Aorta (tissue), 5 donors: ENCODE results near the gene DUSP1. TPM values are rescaled to one million over a fixed set of nuclear protein-coding genes. Genes with fewer than 3 reads are reported as not detected.
"Not testable (repeated sequence)": the region's sequence is repeated elsewhere in the genome, so short reads cannot be mapped to it uniquely, and the experiment has no call there.

Source experiments
- ATAC-seq: fragments of 200-7000 bp; cut with Tn5 transposase; one replicate; pipeline ENCODE4 v1.9.1; 2022; ENCODE audit warnings: moderate library complexity; ENCODE audit not compliant: low FRiP score
- DNase-seq, 2 donors: peaks; one replicate each; pipeline ENCODE4 v3.0.0-alpha.2; 2020
- H3K27ac ChIP-seq, 2 donors: one replicate each; pipeline ENCODE4 v1.5.1; 2013; ENCODE audit warnings: low read length in 2 of 2, mild to moderate bottlenecking in 2 of 2, moderate library complexity in 2 of 2, control low read depth in 1 of 2, inconsistent platforms in 1 of 2, low read depth in 1 of 2
- H3K27me3 ChIP-seq, 2 donors: one replicate each; pipeline ENCODE4 v1.6.1; 2013; ENCODE audit warnings: control low read depth in 1 of 2, low read length in 1 of 2, mild to moderate bottlenecking in 1 of 2, moderate library complexity in 1 of 2; ENCODE audit not compliant: insufficient read depth in 2 of 2, control insufficient read depth in 1 of 2
- H3K36me3 ChIP-seq, 2 donors: one replicate each; pipeline ENCODE4 v1.6.1; 2013; ENCODE audit warnings: control low read depth in 1 of 2, low read length in 1 of 2, mild to moderate bottlenecking in 1 of 2; ENCODE audit not compliant: insufficient read depth in 2 of 2, control insufficient read depth in 1 of 2
- H3K4me1 ChIP-seq, 2 donors: one replicate each; pipeline ENCODE4 v1.6.1; 2013; ENCODE audit warnings: low read length in 2 of 2, control low read depth in 1 of 2, mild to moderate bottlenecking in 1 of 2, moderate library complexity in 1 of 2; ENCODE audit not compliant: insufficient read depth in 2 of 2, control insufficient read depth in 1 of 2
- H3K4me3 ChIP-seq, 2 donors: one replicate each; pipeline ENCODE4 v1.5.1; 2013; ENCODE audit warnings: low read length in 2 of 2, control low read depth in 1 of 2, mild to moderate bottlenecking in 1 of 2
- H3K9me3 ChIP-seq: one replicate; pipeline ENCODE4 v1.6.1; 2013; ENCODE audit warnings: mild to moderate bottlenecking, low read length; ENCODE audit not compliant: control insufficient read depth
- WGBS, 2 donors: extraction: QIAGEN DNeasy Blood & Tissue Kit; methylation state at CpG; one replicate each; pipeline ENCODE4 v1.1.7; 2013; 5-methylcytosine and 5-hydroxymethylcytosine counted together
- intact Hi-C, 2 donors: fragments of 100-400 bp; cut with DNase I; formaldehyde crosslinking; loops; one replicate each; pipeline versions ENCODE4 v1.14.2 to v1.15.0; 2022
- long read RNA-seq, 2 donors: library from polyadenylated mRNA; unstranded; transcript quantifications; one replicate each; pipeline ENCODE4 v2.0.0, GENCODE V29; 2020 to 2021
- polyA plus RNA-seq, 2 donors: library from polyadenylated mRNA; stranded (reverse); fragments of 200-250 nt; gene quantifications; one replicate each; pipeline ENCODE4 v1.2.3, GENCODE V29; 2013
- total RNA-seq, 2 donors: library from RNA; stranded (reverse); fragmentation: NEBNext Ultra II Directional; extraction: Animal tissue kit (Norgen Biotek cat#: 25700); gene quantifications; one replicate each; pipeline ENCODE4 v1.2.1, GENCODE V29; 2021
- donor health status: healthy with polysubstance abuse.
- donor health status: Bipolar disorder and iron deficiency.
- donor health status: DM: no; HTN: no; CAD: no.
- donor health status: DM: no; HTN: no; CAD: no.
- donor health status: DM: yes; HTN: yes; CAD: no.

Gene DUSP1, protein sequence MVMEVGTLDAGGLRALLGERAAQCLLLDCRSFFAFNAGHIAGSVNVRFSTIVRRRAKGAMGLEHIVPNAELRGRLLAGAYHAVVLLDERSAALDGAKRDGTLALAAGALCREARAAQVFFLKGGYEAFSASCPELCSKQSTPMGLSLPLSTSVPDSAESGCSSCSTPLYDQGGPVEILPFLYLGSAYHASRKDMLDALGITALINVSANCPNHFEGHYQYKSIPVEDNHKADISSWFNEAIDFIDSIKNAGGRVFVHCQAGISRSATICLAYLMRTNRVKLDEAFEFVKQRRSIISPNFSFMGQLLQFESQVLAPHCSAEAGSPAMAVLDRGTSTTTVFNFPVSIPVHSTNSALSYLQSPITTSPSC
- total RNA-seq, result 1,000 to 10,000 TPM in 1 of 2 donors, 100 to 1,000 TPM in 1; 293 to 1,994 TPM
- 100 to 1,000 TPM; 178 to 515 TPM for polyA plus RNA-seq
- long read RNA-seq, donor 1, transcript DUSP1-201 (4 exons, 2,019 nt), result major isoform, 1,027 of 1,426 reads
- long read RNA-seq, donor 1, partial matches to known transcripts, result 124 of 1,426 reads
- long read RNA-seq, donor 1, other reads (novel, unspliced or antisense), result 275 of 1,426 reads
- long read RNA-seq, donor 2, transcript DUSP1-201 (4 exons, 2,019 nt), result major isoform, 228 of 277 reads
- long read RNA-seq, donor 2, partial matches to known transcripts, result 13 of 277 reads
- long read RNA-seq, donor 2, other reads (novel, unspliced or antisense), result 36 of 277 reads

DNA sequence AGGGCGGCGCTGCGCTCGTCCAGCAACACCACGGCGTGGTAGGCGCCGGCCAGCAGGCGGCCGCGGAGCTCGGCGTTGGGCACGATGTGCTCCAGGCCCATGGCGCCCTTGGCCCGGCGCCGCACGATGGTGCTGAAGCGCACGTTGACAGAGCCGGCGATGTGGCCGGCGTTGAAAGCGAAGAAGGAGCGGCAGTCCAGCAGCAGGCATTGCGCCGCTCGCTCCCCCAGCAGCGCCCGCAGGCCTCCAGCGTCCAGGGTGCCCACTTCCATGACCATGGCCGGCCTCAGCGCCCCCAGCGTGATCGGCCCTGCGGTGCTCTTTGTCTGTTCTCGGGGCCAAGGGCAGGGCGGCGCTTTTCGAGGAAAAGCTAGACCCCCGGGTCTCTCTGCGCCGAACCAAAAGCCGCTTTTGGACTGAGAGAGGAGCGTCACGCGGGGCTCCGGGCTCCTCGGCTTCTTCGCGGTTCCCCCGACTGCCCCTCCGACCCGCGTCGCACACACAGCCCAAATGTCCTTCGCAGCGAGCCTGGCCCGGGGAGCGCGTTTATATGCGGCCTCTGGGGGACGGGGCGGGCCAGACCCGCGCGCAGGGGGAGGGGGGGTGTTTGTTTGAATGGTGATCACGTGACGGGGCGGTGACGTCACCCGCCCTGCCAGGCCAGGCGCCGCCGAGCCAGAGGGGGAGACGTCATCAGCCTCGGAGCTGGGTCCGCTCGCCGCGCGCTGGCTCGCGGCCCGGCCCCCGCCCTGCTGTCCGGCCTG is at the start of gene DUSP1:
TSS of gene DUSP1 (minus strand) at position 521 of the 764 bp plus-strand sequence. CDS start at position 278, 243 bp downstream.
- H3K4me3 ChIP-seq, result peak within 1 kb of the TSS; percentile 78 to 100
- H3K36me3 ChIP-seq, result peaks cover 6 to 15% of the 10 kb centered on the region in 2 donors
- intact Hi-C loops, result loop anchor here (1.0 to 5.0 kb wide), 5 partner anchors 101 to 187 kb away; no protein-coding TSS in a partner anchor
- WGBS, 2 donors, result 0% methylated on average over 73 to 89 of the region's 89 CpGs
- no peaks in the 10 kb centered on the region for H3K4me1 ChIP-seq
- peak; percentile 100 for DNase-seq
- no peaks in the 10 kb centered on the region for H3K9me3 ChIP-seq
- ATAC-seq, result peak; percentile 82
- no peaks in the 10 kb centered on the region for H3K27me3 ChIP-seq
- H3K27ac ChIP-seq, result peak within 1 kb of the TSS; percentile 83 to 100

DNA sequence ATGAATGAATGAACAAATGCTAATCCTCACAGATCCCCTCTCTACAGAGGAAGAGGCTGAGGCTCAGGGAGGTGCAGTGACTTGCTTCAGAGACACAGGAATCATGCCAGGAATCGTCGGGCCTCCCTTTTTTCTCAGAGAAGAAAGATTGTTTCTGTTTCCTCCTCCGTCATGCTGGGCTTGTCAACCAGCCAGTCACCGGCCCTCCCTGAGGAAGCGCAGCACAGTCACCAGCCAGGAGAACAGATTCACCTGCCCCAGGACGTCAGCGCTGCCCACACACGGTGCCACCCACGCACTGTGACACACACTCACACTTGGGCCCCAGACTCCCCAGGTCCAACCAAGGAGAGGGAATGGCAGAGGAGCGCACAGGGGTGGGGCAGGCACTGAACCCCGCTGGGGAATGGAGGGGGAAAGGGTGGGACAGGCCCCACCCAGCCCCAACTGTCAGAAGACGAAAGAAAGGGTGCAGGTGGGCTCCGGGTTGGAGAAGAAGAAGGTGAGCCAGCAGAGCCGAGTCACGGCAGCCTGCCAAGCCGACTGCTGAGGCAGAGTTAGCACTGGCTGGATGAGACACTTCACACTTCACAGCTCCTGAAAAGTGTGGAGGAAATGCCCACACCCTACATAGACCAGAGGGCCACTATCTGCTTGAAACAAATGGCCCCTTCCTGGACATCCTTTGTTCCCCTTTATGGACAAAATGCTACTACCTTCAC is 49.2 kb upstream of the DUSP1 start:
- Histone ChIP-seq H3K36me3 (no peaks in the 10 kb centered on the region), H3K4me1 (no peaks in the 10 kb centered on the region), H3K27ac (no peak overlapping the region), H3K9me3 (no peaks in the 10 kb centered on the region), H3K4me3 (no peak overlapping the region), H3K27me3 (no peaks in the 10 kb centered on the region)
- ATAC-seq (no peak), DNase-seq (peak in 1 of 2 donors; percentile 78)
- 49 to 52% methylated on average over 16 of the region's 16 CpGs for WGBS, 2 donors
- intact Hi-C loops, result no loop called here

DNA sequence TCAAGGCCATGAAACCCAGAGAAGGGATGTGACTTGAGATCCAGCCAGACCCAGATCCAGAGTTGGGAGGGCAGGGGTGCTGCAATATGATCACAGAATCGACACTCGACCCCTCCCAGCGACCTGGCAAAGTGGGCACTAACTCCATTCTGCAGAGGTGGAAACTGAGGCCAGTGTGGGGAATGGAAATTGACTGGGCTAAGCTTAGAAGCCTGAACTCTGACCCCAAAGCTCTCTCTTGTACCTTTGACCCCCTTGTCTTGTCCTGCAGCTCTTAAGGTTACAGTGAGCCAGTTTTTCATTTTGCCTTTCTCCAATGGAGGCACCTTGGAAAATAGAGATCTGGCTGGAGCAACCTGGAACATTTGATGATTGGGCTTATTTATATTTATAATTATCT is 48.6 kb upstream of the DUSP1 start:
- H3K4me1 ChIP-seq, result no peaks in the 10 kb centered on the region
- 93 to 96% methylated on average over 3 of the region's 3 CpGs for WGBS, 2 donors
- no peaks in the 10 kb centered on the region for H3K27me3 ChIP-seq
- DNase-seq, result peak in 1 of 2 donors; percentile 50
- ATAC-seq, result no peak
- no peaks in the 10 kb centered on the region for H3K9me3 ChIP-seq
- no peak overlapping the region for H3K4me3 ChIP-seq
- intact Hi-C loops, result no loop called here
- no peaks in the 10 kb centered on the region for H3K36me3 ChIP-seq
- H3K27ac ChIP-seq, result no peak overlapping the region

DNA sequence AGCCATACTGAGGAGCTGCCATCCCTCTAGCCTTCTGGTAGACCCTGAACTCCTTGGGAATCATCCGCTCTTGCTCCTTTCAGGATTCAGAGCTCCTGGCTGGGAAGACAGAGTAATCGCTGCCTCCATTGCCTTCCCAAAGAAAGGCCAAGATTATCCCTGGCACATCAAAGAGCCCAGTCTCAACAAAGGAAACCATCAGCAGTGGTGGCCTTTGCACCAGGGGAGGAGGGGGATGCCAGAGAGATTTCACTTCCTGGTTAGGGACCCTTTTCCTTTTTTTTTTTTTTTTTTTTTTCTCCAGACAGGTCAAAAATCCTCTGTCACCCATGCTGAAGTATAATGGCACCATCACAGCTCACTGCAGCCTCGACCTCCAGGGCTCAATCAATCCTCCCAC is 47.1 kb upstream of the DUSP1 start:
- H3K27ac ChIP-seq, result no peak overlapping the region
- H3K9me3 ChIP-seq, result no peaks in the 10 kb centered on the region
- intact Hi-C loops, result no loop called here
- H3K4me1 ChIP-seq, result no peaks in the 10 kb centered on the region
- 98 to 99% methylated on average over 3 of the region's 3 CpGs for WGBS, 2 donors
- H3K4me3 ChIP-seq, result no peak overlapping the region
- no peaks in the 10 kb centered on the region for H3K27me3 ChIP-seq
- peak in 1 of 2 donors; percentile 1 for DNase-seq
- no peaks in the 10 kb centered on the region for H3K36me3 ChIP-seq
- ATAC-seq, result no peak

DNA sequence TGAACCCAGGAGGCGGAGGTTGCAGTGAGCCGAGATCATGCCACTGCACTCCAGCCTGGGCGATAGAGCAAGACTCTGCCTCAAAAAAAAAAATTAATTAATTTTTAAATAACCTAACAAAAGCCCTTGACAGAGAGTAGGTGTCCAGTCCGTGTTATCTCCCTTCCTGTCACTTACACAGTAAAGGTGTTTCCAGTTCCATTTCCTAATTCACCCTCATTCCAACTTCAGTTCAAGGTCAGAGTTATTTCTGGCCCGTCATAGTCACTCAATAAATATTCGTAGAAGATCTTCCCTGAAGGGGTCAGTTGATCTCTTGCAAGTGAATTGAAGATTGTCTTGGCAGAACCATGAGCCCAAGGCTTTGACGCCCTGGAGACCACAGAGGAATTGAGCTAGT is 46.7 kb upstream of the DUSP1 start:
- ATAC-seq (no peak), DNase-seq (peak in 1 of 2 donors; percentile 4)
- no peaks in the 10 kb centered on the region for H3K4me1 ChIP-seq
- no peaks in the 10 kb centered on the region for H3K9me3 ChIP-seq
- no peak overlapping the region for H3K27ac ChIP-seq
- no peaks in the 10 kb centered on the region for H3K27me3 ChIP-seq
- no peak overlapping the region for H3K4me3 ChIP-seq
- intact Hi-C loops, result no loop called here
- H3K36me3 ChIP-seq, result no peaks in the 10 kb centered on the region
- 95 to 97% methylated on average over 7 of the region's 7 CpGs for WGBS, 2 donors

- Histone ChIP-seq H3K27me3 (no peaks in the 10 kb centered on the region), H3K4me3 (no peak overlapping the region), H3K36me3 (no peaks in the 10 kb centered on the region), H3K4me1 (no peaks in the 10 kb centered on the region), H3K9me3 (no peaks in the 10 kb centered on the region), H3K27ac (no peak overlapping the region)
- ATAC-seq (no peak), DNase-seq (no peak)
- intact Hi-C loops, result no loop called here
- 83 to 86% methylated on average over 5 of the region's 5 CpGs for WGBS, 2 donors
Measured at GRCh38 chr5:172816925-172817562, 46.0 kb upstream of the DUSP1 start.

DNA sequence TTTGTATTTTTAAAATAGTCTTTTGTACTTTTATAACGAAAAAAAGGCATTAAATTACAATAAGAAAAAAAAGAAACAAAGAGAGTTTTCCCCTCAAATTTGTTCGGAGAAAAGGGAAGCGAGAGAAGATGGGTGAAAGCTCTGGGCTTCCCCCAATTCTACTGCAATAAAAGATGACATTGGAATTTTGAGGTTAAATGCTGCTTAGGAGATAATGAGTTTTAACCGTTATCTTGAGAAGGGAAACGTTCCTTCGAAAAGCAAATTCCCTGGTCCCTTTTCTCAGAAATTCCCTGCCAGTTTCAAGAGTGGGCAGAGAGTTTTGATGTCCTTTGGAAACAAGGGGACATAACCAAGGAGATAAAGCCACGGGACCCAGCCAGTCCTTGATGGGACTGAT is 44.6 kb upstream of the DUSP1 start:
- DNase-seq (no peak), ATAC-seq (no peak)
- Histone ChIP-seq H3K27me3 (no peaks in the 10 kb centered on the region), H3K36me3 (no peaks in the 10 kb centered on the region), H3K9me3 (no peaks in the 10 kb centered on the region), H3K4me3 (no peak overlapping the region), H3K27ac (no peak overlapping the region), H3K4me1 (no peaks in the 10 kb centered on the region)
- WGBS, 2 donors, result 75 to 80% methylated on average over 7 of the region's 7 CpGs
- intact Hi-C loops, result no loop called here

- intact Hi-C loops, DNase-seq, H3K4me1 ChIP-seq, H3K9me3 ChIP-seq, H3K4me3 ChIP-seq, ATAC-seq, H3K27me3 ChIP-seq, H3K27ac ChIP-seq, H3K36me3 ChIP-seq: not testable (repeated sequence)
- WGBS, 2 donors, result 93 to 97% methylated on average over 4 of the region's 4 CpGs
Measured at GRCh38 chr5:172810996-172811395, 40.0 kb upstream of the DUSP1 start.
